ENCODE data around the gene CCDC149.

CCDC149 gene

DNA sequence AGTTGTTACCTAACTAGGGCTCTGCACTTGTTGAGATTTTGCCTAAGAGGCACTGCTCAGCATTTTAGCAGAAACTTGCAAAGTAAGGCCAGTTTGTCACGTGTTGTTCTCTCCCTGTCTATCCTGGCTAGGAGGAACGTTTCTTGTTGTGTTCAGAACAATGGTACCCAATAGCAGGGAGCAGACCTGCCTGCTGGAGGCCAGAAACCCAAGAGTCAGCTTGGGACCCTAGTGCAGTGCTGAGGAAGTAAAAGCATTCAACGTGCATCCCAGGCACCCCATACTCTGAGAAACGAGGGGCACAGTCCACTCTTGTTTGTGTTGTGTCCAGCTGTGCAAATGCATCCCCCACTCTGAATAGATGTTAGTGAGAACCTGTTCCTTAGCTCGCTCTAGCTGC is 75.1 kb downstream of the CCDC149 start:
- DNase-seq: no peak

DNA sequence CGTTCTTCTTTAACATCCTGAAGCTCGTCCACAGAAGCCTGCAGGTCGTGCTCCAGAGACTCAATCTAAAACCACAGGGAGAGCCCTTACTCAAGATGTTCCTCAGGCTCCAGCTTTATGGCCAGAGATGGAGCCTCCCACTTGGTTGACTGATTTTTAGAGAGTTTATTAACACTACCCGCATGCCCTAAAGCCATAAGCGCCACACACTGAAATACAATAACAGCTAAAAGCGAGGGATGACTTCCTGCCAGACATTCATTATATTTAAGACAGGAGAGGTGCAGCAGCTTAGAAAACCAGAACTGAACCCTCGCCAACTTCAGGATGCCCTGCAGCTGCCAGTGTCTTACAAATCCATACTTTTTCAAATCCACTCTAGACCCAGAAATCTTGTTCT is 75.5 kb downstream of the CCDC149 start:
- no peak for DNase-seq

DNA sequence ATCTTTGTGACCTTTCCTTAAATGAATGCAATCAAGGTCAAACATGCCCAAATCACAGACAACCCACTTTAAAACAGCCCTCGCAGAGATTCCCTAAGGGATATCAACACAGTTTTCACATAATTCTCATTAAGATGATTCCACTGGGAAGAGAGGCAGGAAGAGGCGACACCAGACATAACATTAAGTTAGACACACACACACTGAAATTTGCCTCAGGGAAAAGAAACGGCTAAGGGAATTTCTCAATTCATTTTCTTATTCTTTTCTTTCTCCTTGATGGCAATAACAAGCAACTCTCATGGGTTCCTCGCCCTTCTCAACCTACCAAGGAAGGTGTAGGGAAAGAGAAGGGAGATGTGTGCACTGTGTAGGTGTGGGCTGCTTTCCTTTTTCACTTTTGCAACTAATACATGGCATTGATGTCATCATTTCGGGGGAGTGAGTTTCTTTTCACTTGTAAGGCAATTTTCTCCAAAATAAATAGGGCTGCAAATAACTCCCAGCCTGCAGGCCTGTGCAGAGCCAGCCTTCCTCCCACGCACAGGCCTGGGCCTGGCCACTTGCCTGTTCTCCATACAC is 76.1 kb downstream of the CCDC149 start:
- no peak for DNase-seq

GRCh38 chr4:24835696-24836095 is 77.1 kb downstream of the CCDC149 start:
- DNase-seq: no peak

- DNase-seq: no peak
Measured at GRCh38 chr4:24831637-24832036, 81.2 kb downstream of the CCDC149 start.

DNA sequence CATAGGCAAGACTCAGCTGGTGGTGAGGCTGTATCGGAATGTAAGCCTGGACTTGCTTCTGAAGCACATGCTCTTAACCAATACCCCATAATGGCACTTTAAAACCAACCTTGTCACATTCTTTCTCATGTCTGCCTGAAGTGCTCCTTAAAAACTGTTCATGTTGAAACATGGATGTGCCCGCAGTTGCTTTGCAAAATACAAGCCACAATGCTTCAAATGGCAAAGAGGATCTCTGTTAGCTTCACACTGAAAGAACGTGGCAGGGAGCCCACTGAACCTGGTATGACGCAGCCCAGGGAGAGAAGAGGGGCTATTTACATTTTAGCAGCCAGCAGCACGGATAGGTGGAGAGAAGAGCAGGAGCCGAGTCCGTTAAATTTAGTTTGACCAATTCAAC is 88.1 kb downstream of the CCDC149 start:
- no peak for DNase-seq

DNA sequence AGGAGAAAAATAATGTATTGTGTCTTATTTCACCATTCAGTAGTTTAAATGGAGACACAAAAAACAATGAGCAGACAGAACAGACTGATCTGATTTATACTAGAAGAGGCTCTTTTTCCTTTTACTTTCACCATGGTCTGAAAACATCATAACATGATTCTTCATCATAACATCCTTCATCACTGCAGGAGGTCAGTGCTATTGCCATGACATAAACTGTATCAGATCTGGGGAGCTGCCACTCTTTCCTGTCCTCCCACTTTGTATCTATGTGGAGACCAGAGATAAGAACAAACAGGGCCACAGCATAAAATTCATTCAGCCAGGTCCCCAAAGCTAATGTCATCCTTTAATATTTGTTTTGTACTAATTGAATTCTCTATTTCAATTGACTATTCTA is 92.3 kb downstream of the CCDC149 start:
- no peak for DNase-seq

DNA sequence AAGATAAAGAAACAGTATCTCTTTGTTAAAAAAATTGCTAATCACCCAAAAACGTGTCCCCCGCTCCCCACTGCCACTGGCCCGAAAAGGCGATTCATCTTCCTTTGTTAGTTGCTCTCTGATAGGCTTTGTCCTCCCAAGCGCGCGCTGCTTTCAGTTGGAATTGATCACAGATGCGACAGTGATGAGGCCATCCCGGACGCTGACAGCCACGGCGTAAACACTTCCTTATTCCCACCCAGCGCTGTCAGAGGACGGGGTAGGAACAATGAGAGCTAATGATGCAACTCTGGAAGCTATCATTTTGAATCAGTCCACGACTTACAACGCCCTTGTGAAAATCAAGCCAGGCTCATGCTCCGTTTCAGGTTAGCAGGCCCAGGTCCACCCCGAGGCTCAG is 96.0 kb downstream of the CCDC149 start:
- DNase-seq: no peak

DNA sequence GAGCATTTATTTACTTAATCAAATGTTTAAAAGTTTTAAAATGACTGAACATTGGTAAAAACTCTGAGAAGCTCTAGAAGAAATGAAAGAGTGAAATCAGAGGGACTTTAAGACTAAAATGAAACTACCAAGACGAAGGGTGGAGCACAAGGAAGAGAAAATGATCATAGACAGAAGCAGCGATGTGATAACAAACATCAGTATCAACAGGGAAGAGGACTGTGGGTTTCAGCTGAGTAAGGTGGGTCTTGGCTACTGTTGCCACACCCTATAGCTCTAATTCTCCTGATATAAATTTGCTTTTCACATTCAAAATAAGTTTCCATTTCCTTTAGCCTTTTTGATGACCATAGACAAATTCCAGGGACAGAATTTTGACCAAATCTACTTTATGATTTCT is 99.1 kb downstream of the CCDC149 start:
- no peak for DNase-seq

DNA sequence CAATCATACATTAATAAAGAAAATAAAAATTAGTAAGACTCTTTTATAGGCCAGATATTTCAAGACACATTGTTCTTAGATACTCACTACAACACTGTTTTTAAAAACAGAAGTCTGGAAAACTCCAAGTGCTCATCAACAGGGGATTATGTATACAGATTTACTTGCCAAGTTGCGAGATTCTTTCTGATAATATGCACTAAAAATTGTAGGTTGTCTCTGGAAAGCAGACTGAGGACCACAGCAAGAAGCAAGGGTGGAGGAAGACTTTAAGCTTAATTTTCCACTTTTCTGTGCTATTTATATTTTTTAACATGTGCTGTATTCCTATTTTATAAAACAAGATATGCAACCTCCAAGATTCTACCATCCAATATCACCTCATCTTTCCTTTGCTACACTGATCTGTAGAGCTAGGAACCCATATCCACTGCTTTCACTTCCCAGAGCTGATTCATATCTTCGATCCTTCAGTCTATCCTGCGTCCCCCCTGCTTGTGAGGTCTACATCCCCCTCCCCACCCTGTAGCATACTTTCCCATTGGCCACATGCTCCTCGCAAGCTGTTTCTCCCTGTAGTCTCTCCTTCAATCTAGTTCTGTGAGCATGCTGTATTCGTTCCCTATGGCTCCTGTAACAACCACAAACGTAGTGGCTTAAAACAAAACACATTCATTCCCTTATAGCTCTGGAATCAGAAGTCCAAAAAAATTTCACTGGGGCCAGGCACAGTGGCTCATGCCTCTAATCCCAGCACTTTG is 101.8 kb downstream of the CCDC149 start:
- DNase-seq: no peak

- no peak for DNase-seq
Measured at GRCh38 chr4:24809815-24810405, 102.9 kb downstream of the CCDC149 start.

DNA sequence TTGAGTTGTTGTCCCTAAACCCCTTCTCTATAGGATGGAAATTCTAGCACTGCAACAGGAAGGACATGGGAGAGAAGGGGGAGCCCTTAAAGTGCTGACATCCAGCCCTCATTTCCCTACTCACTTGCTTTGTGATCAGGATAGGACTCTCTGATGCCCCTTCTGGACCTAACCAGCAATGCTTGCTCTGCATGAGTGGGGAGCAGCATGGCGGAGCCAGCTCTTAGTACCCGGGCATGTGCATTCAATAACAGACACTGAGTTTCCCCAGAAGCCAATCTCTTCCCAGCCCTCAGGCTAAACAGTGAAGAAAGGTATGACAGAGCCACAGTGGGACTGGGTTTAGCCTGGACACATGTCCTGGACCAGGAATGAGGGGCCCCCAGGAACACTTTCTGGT is 103.5 kb downstream of the CCDC149 start:
- no peak for DNase-seq

DNA sequence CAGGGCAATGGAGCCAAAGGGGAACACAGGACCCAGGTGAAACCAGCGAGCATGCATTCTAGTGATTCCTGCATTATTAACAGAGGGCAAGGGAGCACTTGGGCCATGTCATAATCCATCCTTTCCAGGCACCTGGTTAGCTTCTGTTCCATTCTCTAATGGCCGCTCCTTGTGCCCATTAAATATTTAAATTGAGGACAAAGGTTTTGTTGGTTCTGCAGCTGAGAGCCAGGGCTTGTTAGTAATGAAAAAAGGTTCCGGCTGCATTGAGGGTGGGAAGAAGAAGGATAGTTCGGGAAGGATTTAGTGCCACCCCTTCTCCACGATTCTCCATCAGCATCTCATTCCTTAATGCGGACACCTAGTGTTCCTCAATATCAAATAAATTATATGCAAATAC is 103.9 kb downstream of the CCDC149 start:
- no peak for DNase-seq

- DNase-seq: no peak
Measured at GRCh38 chr4:24808261-24808660, 104.6 kb downstream of the CCDC149 start.

DNA sequence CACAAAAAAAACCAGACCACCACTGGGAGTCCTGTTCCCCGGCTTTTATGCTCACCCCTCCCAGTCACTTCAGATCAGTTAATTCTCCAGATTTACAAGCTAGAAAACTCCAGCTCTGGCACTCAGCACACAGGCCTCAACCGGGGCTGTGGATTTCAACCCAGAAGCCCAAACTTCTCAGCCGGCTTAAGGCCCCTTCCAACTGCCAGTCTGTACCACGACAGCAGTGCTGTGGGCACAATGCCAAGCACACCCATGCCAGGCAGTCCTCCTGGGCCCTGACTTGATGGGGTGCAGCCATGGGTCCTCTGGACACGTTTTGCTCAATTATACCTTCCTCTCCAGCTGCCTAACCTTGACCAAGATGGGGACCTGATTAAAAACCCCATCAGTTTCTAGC is 105.2 kb downstream of the CCDC149 start:
- no peak for DNase-seq

GRCh38 chr4:24806206-24806990 is 106.4 kb downstream of the CCDC149 start:
- no peak for DNase-seq

- DNase-seq: no peak
Measured at GRCh38 chr4:24805566-24805965, 107.3 kb downstream of the CCDC149 start.

GRCh38 chr4:24805067-24805466 is 107.8 kb downstream of the CCDC149 start:
- no peak for DNase-seq

DNA sequence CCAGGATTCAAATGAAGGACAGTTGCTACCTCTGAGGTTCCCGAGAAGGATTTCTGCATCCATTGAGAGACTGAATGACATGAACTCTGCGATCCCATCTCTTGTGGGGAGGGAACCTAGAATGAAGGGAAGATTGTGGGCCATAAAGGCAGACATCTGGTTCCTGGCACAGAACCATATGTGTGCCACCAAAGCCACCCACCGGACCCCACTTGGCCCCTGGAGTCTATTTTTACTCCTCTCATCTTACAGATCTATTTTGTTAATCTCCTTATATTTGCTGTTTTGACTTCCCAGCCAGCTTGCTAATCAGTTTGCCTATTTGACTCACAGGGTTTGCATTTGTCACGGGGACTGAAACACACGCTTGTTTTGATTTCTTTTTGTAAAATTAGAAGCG is 110.2 kb downstream of the CCDC149 start:
- DNase-seq: no peak

DNA sequence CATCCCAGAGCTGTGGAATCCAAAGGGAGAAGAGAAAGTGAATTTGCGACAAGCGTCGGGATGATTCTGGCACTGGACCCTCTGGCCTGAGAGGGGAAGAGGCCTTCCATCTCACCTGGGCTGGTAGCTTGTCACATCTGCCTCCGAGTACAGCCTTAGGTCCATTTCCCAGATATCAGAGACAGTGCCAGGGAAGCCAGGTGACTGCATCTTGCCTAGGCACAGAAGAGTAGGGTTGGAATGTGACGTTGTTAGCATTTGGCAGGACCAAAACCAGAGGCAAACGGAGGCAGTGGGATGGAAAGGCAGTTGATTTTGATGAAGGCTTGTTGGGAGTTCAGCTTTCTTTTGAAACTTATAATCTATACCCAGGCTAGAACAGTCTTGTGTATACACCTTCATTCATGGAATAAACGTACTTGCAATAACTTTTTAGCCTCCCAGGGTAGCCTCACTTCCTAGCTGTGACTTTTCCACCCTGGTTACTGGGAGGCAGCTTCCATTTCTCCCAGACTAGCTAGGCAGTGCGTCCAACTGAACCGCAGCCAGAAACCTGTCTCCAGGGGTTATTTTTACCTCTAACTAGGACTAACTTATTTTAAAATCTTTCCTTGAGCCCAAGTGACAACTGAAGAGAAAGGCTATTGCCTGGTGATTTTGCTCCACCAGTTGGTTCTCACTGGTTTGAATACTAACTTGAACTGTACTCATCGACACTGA is 111.5 kb downstream of the CCDC149 start:
- no peak for DNase-seq

DNA sequence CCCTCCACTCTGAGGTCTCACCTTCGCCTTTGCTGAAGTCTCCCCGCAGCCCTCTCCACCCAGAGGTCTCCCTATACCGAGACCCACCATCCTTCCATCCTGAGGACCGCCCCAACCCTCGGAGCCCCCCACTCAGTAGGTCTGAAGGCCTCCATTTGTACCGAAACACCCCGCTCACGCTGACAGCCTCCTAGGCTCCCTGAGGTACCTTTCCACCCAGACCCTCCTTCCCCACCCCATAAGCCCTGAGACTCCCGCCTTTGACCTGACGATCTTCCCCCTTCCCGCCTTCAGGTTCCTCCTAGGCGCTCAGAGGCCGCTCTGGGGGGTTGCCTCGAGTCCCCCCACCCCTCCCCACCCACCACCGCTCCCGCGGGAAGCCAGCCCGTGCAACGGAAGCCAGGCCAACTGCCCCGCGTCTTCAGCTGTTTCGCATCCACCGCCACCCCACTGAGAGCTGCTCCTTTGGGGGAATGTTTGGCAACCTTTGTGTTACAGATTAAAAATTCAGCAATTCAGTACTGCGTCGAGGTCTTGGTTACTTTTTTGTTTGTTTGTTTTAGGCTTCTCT is 112.4 kb downstream of the CCDC149 start:
- DNase-seq: no peak

GRCh38 chr4:24799544-24800324 is 113.1 kb downstream of the CCDC149 start:
- no peak for DNase-seq

Measured in activated CD8-positive, alpha-beta memory T cell treated with anti-CD3 and anti-CD28 coated beads for 24 hours (primary cell).